ENCODE data around the gene KIAA1143.
A peak's percentile ranks its signal among the peaks of the same experiment; 100 is the strongest.

KIAA1143 gene

GRCh38 chr3:44761424-44762169, at the start of gene KIAA1143, which contains the start of gene KIF15:
Gene KIAA1143, minus strand, starts transcription at chr3:44761619. Its CDS starts 17 bp downstream, at chr3:44761602.
Gene KIF15, plus strand, starts transcription at chr3:44761794. Its CDS starts 72 bp downstream, at chr3:44761866.
- peak; percentile 97 to 98 for DNase-seq (ENCODE audit: low spot score in 2 of 2)
- Mint-ChIP-seq H3K36me3 (peaks cover 45% of the 10 kb centered on the region), H3K9me3 (no peaks in the 10 kb centered on the region), H3K27ac (peak within 1 kb of the TSS; percentile 86), H3K4me3 (peak within 1 kb of the TSS; percentile 82), H3K4me1 (peaks cover 27% of the 10 kb centered on the region)
- ATAC-seq = peak; percentile 95

GRCh38 chr3:44805960-44806359, 44.5 kb upstream of the KIAA1143 start:
- Mint-ChIP-seq H3K4me1 (no peaks in the 10 kb centered on the region), H3K4me3 (no peak overlapping the region), H3K27ac (no peak overlapping the region), H3K36me3 (peaks cover 16% of the 10 kb centered on the region), H3K9me3 (no peaks in the 10 kb centered on the region)
- ATAC-seq = no peak
- no peak for DNase-seq (ENCODE audit: low spot score in 2 of 2)

- ATAC-seq (no peak), DNase-seq (ENCODE audit: low spot score in 2 of 2) (no peak)
- no peak overlapping the region for H3K27ac Mint-ChIP-seq
- no peaks in the 10 kb centered on the region for H3K4me1 Mint-ChIP-seq
- H3K9me3 Mint-ChIP-seq = no peaks in the 10 kb centered on the region
- peaks cover 16% of the 10 kb centered on the region for H3K36me3 Mint-ChIP-seq
- no peak overlapping the region for H3K4me3 Mint-ChIP-seq
Observed at GRCh38 chr3:44803298-44803697, 41.9 kb upstream of the KIAA1143 start.

- no peak for DNase-seq (ENCODE audit: low spot score in 2 of 2)
- H3K27ac Mint-ChIP-seq = no peak overlapping the region
- H3K4me1 Mint-ChIP-seq = no peaks in the 10 kb centered on the region
Observed at GRCh38 chr3:44802011-44802410, 40.6 kb upstream of the KIAA1143 start.

GRCh38 chr3:44795197-44795596, 33.8 kb upstream of the KIAA1143 start:
- Mint-ChIP-seq H3K36me3 (peaks cover 22% of the 10 kb centered on the region), H3K9me3 (no peaks in the 10 kb centered on the region), H3K4me3 (no peak overlapping the region), H3K4me1 (no peaks in the 10 kb centered on the region), H3K27ac (no peak overlapping the region)
- ATAC-seq (no peak), DNase-seq (ENCODE audit: low spot score in 2 of 2) (no peak)

More at GRCh38 chr3:44802011-44802410, 40.6 kb upstream of the KIAA1143 start:
- no peaks in the 10 kb centered on the region for H3K9me3 Mint-ChIP-seq
- peaks cover 10% of the 10 kb centered on the region for H3K36me3 Mint-ChIP-seq
- no peak for ATAC-seq
- H3K4me3 Mint-ChIP-seq = no peak overlapping the region

GRCh38 chr3:44782891-44783290, 21.5 kb upstream of the KIAA1143 start:
- H3K36me3 Mint-ChIP-seq = peaks cover 45% of the 10 kb centered on the region
- no peak for DNase-seq (ENCODE audit: low spot score in 2 of 2)
- H3K4me3 Mint-ChIP-seq = no peak overlapping the region
- no peaks in the 10 kb centered on the region for H3K9me3 Mint-ChIP-seq
- H3K27ac Mint-ChIP-seq = no peak overlapping the region
- H3K4me1 Mint-ChIP-seq = no peaks in the 10 kb centered on the region
- ATAC-seq = no peak

GRCh38 chr3:44772099-44772442, 10.7 kb upstream of the KIAA1143 start:
- peaks cover 6% of the 10 kb centered on the region for H3K9me3 Mint-ChIP-seq
- no peaks in the 10 kb centered on the region for H3K4me1 Mint-ChIP-seq
- ATAC-seq (no peak), DNase-seq (ENCODE audit: low spot score in 2 of 2) (no peak)
- H3K4me3 Mint-ChIP-seq = no peak overlapping the region
- peaks cover 17% of the 10 kb centered on the region for H3K36me3 Mint-ChIP-seq
- no peak overlapping the region for H3K27ac Mint-ChIP-seq

GRCh38 chr3:44771424-44772098, 10.1 kb upstream of the KIAA1143 start:
- no peak for DNase-seq (ENCODE audit: low spot score in 2 of 2)

GRCh38 chr3:44764248-44764647, 2.8 kb upstream of the KIAA1143 start:
- Mint-ChIP-seq H3K36me3 (peaks cover 36% of the 10 kb centered on the region), H3K27ac (no peak overlapping the region), H3K4me1 (peaks cover 13% of the 10 kb centered on the region), H3K4me3 (no peak overlapping the region), H3K9me3 (no peaks in the 10 kb centered on the region)
- DNase-seq (ENCODE audit: low spot score in 2 of 2) (no peak), ATAC-seq (no peak)

More at GRCh38 chr3:44771424-44772098, 10.1 kb upstream of the KIAA1143 start:
- peaks cover 21% of the 10 kb centered on the region for H3K36me3 Mint-ChIP-seq
- H3K27ac Mint-ChIP-seq = no peak overlapping the region
- no peak overlapping the region for H3K4me3 Mint-ChIP-seq
- no peaks in the 10 kb centered on the region for H3K4me1 Mint-ChIP-seq
- ATAC-seq = no peak
- peaks cover 6% of the 10 kb centered on the region for H3K9me3 Mint-ChIP-seq

- no peak for DNase-seq (ENCODE audit: low spot score in 2 of 2)
- peak overlapping the region; percentile 82 for H3K4me3 Mint-ChIP-seq
Observed at GRCh38 chr3:44762690-44763089, 1.3 kb upstream of the KIAA1143 start.

GRCh38 chr3:44762170-44762677, 805 bp upstream of the KIAA1143 start:
- Mint-ChIP-seq H3K4me1 (peaks cover 24% of the 10 kb centered on the region), H3K9me3 (no peaks in the 10 kb centered on the region), H3K36me3 (peaks cover 48% of the 10 kb centered on the region), H3K4me3 (peak overlapping the region; percentile 82), H3K27ac (peak overlapping the region; percentile 86)
- no peak for ATAC-seq
- no peak for DNase-seq (ENCODE audit: low spot score in 2 of 2)

More at GRCh38 chr3:44762690-44763089, 1.3 kb upstream of the KIAA1143 start:
- peak overlapping the region; percentile 86 for H3K27ac Mint-ChIP-seq
- H3K36me3 Mint-ChIP-seq = peaks cover 48% of the 10 kb centered on the region
- peaks cover 20% of the 10 kb centered on the region for H3K4me1 Mint-ChIP-seq
- no peaks in the 10 kb centered on the region for H3K9me3 Mint-ChIP-seq
- ATAC-seq = no peak

- no peak for DNase-seq (ENCODE audit: low spot score in 2 of 2)
- H3K36me3 Mint-ChIP-seq = peaks cover 42% of the 10 kb centered on the region
- no peak for ATAC-seq
- H3K4me1 Mint-ChIP-seq = peaks cover 27% of the 10 kb centered on the region
- H3K9me3 Mint-ChIP-seq = no peaks in the 10 kb centered on the region
- H3K27ac Mint-ChIP-seq = peak overlapping the region; percentile 86
- H3K4me3 Mint-ChIP-seq = peak overlapping the region; percentile 82
Observed at GRCh38 chr3:44761101-44761423, 357 bp downstream of the KIAA1143 start.

GRCh38 chr3:44734646-44735168, 26.7 kb downstream of the KIAA1143 start:
- Mint-ChIP-seq H3K4me1 (peaks cover 6% of the 10 kb centered on the region), H3K9me3 (peaks cover 30% of the 10 kb centered on the region), H3K4me3 (no peak overlapping the region), H3K36me3 (no peaks in the 10 kb centered on the region), H3K27ac (no peak overlapping the region)
- DNase-seq (ENCODE audit: low spot score in 2 of 2) = no peak
- no peak for ATAC-seq

GRCh38 chr3:44729384-44729910, 32.0 kb downstream of the KIAA1143 start, which contains the start of gene ZNF501:
Gene ZNF501, plus strand, starts transcription at chr3:44729635. Its CDS starts 4,787 bp downstream, at chr3:44734422.
- Mint-ChIP-seq H3K36me3 (no peaks in the 10 kb centered on the region), H3K27ac (peak within 1 kb of the TSS; percentile 90), H3K9me3 (peaks cover 29% of the 10 kb centered on the region), H3K4me1 (peaks cover 14% of the 10 kb centered on the region), H3K4me3 (peak within 1 kb of the TSS; percentile 99)
- peak; percentile 100 for ATAC-seq
- DNase-seq (ENCODE audit: low spot score in 2 of 2) = peak; percentile 71 to 85

GRCh38 chr3:44722103-44722401, 39.4 kb downstream of the KIAA1143 start:
- Mint-ChIP-seq H3K36me3 (peaks cover 36% of the 10 kb centered on the region), H3K9me3 (peaks cover 33% of the 10 kb centered on the region), H3K4me3 (no peak overlapping the region), H3K4me1 (no peaks in the 10 kb centered on the region), H3K27ac (no peak overlapping the region)
- DNase-seq (ENCODE audit: low spot score in 2 of 2) (no peak), ATAC-seq (no peak)
